Measurements from ENCODE around the gene STK32B. TPM values are rescaled to one million over a fixed set of nuclear protein-coding genes. Genes with fewer than 3 reads are reported as not detected.

Gene STK32B
- total and polyA plus RNA-seq, 2 experiments from 2014 or later: 0.71 to 2.3 TPM

DNA sequence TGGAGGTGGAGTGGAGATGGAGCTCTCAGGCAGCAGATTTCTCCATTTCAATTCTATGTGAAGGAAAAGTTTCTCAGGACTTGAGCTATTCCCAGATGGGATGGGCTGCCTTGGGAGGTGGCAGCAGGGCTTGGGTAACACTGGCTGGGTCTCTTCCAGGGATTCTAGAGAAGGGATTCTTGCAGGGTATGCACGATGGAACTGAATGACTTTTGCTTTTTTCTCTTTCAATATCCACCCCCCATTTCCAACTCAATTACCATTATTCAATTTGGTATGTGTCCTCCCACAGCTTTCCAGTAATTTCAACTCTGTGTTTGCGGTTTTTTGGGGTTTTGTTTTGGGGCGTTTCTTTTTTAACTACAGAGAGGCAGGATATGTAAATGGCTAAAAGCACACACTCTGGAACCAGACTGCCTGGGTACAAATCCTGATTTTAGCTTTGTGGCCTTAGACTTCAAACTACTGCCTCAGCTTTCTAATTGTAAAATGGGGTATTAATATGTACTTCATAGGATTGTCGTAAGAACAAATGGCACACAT, 428.3 kb downstream of the STK32B start:
- no peak for DNase-seq (ENCODE audit: low spot score)
- H3F3A ChIP-seq (replicated peaks; ENCODE audit: low read depth): no peaks in the 10 kb centered on the region
- peaks cover 9% of the 10 kb centered on the region; the same call in 2 of the 3 replicates for H3K4me1 Mint-ChIP-seq
- peaks cover 8% of the 10 kb centered on the region for H3K27me3 Mint-ChIP-seq (ENCODE audit: insufficient read depth, low read depth, poor library complexity)
- H3K36me3 Mint-ChIP-seq (ENCODE audit: low read depth): no peaks in the 10 kb centered on the region; the same call in 2 of the 3 replicates
- H3K27me3 ChIP-seq (ENCODE audit: insufficient read depth): no peaks in the 10 kb centered on the region
- peaks cover 33% of the 10 kb centered on the region for H3K9me3 Mint-ChIP-seq
- no peak overlapping the region for H3K27ac ChIP-seq (ENCODE audit: low read depth)
- no peaks in the 10 kb centered on the region for H3K9me2 ChIP-seq (ENCODE audit: insufficient read depth)
- H4K20me1 ChIP-seq (replicated peaks; ENCODE audit: insufficient read depth): no peaks in the 10 kb centered on the region
- no peak overlapping the region for H3K4me3 ChIP-seq
- no peaks in the 10 kb centered on the region for H3K36me3 ChIP-seq (ENCODE audit: insufficient read depth)
- H3K4me3 Mint-ChIP-seq: no peak overlapping the region
- H3K4me1 ChIP-seq (ENCODE audit: insufficient read depth): peaks cover 9% of the 10 kb centered on the region
- H3K79me2 ChIP-seq (replicated peaks; ENCODE audit: insufficient read depth): no peaks in the 10 kb centered on the region
- no peak overlapping the region for H3K27ac Mint-ChIP-seq
- no peak overlapping the region for H2AFZ ChIP-seq
- ATAC-seq: no peak
- no peak overlapping the region for H3K4me2 ChIP-seq
- no peak for TF ChIP-seq EZH2 (IDR thresholded peaks at IDR 0.05; ENCODE audit: low read depth, unreplicated experiment)
- no peak for TF ChIP-seq EZH2phosphoT487 (IDR thresholded peaks at IDR 0.05; ENCODE audit: unreplicated experiment)
- TF ChIP-seq STAT1 (IDR thresholded peaks at IDR 0.05; ENCODE audit: unreplicated experiment): no peak
- no peak for TF ChIP-seq NANOG (IDR thresholded peaks at IDR 0.05; ENCODE audit: borderline replicate concordance)
- no peak for TF ChIP-seq CREB1 (CRISPR knock-in tag; IDR thresholded peaks at IDR 0.05; ENCODE audit: low read depth)
- TF ChIP-seq, protein P1, sequence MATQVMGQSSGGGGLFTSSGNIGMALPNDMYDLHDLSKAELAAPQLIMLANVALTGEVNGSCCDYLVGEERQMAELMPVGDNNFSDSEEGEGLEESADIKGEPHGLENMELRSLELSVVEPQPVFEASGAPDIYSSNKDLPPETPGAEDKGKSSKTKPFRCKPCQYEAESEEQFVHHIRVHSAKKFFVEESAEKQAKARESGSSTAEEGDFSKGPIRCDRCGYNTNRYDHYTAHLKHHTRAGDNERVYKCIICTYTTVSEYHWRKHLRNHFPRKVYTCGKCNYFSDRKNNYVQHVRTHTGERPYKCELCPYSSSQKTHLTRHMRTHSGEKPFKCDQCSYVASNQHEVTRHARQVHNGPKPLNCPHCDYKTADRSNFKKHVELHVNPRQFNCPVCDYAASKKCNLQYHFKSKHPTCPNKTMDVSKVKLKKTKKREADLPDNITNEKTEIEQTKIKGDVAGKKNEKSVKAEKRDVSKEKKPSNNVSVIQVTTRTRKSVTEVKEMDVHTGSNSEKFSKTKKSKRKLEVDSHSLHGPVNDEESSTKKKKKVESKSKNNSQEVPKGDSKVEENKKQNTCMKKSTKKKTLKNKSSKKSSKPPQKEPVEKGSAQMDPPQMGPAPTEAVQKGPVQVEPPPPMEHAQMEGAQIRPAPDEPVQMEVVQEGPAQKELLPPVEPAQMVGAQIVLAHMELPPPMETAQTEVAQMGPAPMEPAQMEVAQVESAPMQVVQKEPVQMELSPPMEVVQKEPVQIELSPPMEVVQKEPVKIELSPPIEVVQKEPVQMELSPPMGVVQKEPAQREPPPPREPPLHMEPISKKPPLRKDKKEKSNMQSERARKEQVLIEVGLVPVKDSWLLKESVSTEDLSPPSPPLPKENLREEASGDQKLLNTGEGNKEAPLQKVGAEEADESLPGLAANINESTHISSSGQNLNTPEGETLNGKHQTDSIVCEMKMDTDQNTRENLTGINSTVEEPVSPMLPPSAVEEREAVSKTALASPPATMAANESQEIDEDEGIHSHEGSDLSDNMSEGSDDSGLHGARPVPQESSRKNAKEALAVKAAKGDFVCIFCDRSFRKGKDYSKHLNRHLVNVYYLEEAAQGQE (IDR thresholded peaks at IDR 0.05; ENCODE audit: unreplicated experiment): no peak
- TF ChIP-seq ZNF462 (CRISPR knock-in tag; IDR thresholded peaks at IDR 0.05): no peak
- TF ChIP-seq ZNF114 (CRISPR knock-in tag; IDR thresholded peaks at IDR 0.05): no peak
- TF ChIP-seq, protein P2, sequence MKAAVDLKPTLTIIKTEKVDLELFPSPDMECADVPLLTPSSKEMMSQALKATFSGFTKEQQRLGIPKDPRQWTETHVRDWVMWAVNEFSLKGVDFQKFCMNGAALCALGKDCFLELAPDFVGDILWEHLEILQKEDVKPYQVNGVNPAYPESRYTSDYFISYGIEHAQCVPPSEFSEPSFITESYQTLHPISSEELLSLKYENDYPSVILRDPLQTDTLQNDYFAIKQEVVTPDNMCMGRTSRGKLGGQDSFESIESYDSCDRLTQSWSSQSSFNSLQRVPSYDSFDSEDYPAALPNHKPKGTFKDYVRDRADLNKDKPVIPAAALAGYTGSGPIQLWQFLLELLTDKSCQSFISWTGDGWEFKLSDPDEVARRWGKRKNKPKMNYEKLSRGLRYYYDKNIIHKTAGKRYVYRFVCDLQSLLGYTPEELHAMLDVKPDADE (IDR thresholded peaks at IDR 0.05): no peak
- no peak for TF ChIP-seq ZNF331 (CRISPR knock-in tag; IDR thresholded peaks at IDR 0.05; ENCODE audit: low read depth)
- TF ChIP-seq JUNB (IDR thresholded peaks at IDR 0.05; ENCODE audit: unreplicated experiment): no peak
- TF ChIP-seq, protein P3, sequence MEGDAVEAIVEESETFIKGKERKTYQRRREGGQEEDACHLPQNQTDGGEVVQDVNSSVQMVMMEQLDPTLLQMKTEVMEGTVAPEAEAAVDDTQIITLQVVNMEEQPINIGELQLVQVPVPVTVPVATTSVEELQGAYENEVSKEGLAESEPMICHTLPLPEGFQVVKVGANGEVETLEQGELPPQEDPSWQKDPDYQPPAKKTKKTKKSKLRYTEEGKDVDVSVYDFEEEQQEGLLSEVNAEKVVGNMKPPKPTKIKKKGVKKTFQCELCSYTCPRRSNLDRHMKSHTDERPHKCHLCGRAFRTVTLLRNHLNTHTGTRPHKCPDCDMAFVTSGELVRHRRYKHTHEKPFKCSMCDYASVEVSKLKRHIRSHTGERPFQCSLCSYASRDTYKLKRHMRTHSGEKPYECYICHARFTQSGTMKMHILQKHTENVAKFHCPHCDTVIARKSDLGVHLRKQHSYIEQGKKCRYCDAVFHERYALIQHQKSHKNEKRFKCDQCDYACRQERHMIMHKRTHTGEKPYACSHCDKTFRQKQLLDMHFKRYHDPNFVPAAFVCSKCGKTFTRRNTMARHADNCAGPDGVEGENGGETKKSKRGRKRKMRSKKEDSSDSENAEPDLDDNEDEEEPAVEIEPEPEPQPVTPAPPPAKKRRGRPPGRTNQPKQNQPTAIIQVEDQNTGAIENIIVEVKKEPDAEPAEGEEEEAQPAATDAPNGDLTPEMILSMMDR (conservative IDR thresholded peaks at IDR 0.05; ENCODE audit: low read depth in 2 of 2): no peak
- no peak for TF ChIP-seq POLR2AphosphoS5 (IDR thresholded peaks at IDR 0.05; ENCODE audit: low read depth)
